ENCODE results near the gene PALM. TPM values are rescaled to one million over a fixed set of nuclear protein-coding genes. Genes with fewer than 3 reads are reported as not detected.

Gene PALM
- total RNA-seq, 1 experiment from 2014 or later, result 10.8 TPM

GRCh38 chr19:771332-771785 lies 62.6 kb downstream of the PALM start:
- no peak overlapping the region for H3K27ac ChIP-seq (ENCODE audit: low read length)
- no TSS peak for BruUV-seq (replicated peaks)
- H3K9ac ChIP-seq (ENCODE audit: low read length), result no peak overlapping the region
- ATAC-seq (peak; percentile 59), DNase-seq (peak; percentile 50)
- H3K9me3 ChIP-seq (ENCODE audit: low read length), result no peaks in the 10 kb centered on the region
- H3F3A ChIP-seq (ENCODE audit: low read length, unreplicated experiment), result no peaks in the 10 kb centered on the region
- intact Hi-C loops (cut with micrococcal nuclease), result loop anchor here (2.0 kb wide), 1 partner anchor 59 kb away; no protein-coding TSS in a partner anchor
- POLR2A ChIA-PET (ENCODE audit: unreplicated experiment), result interaction anchor here (0.6 kb wide), 1 partner anchor 18 kb away, joined by 4 read pairs; no protein-coding TSS in a partner anchor
- no peaks in the 10 kb centered on the region for H3K4me1 ChIP-seq (ENCODE audit: insufficient read depth, low read length)
- CTCF ChIA-PET, result no interaction called here
- H2AFZ ChIP-seq (ENCODE audit: low read length), result no peak overlapping the region
- TF ChIP-seq EZH2 (IDR thresholded peaks at IDR 0.05; ENCODE audit: low read length, unreplicated experiment) (no peak), EZH2phosphoT487 (IDR thresholded peaks at IDR 0.05; ENCODE audit: borderline replicate concordance, low read length) (no peak)
- TF ChIP-seq, protein P1, sequence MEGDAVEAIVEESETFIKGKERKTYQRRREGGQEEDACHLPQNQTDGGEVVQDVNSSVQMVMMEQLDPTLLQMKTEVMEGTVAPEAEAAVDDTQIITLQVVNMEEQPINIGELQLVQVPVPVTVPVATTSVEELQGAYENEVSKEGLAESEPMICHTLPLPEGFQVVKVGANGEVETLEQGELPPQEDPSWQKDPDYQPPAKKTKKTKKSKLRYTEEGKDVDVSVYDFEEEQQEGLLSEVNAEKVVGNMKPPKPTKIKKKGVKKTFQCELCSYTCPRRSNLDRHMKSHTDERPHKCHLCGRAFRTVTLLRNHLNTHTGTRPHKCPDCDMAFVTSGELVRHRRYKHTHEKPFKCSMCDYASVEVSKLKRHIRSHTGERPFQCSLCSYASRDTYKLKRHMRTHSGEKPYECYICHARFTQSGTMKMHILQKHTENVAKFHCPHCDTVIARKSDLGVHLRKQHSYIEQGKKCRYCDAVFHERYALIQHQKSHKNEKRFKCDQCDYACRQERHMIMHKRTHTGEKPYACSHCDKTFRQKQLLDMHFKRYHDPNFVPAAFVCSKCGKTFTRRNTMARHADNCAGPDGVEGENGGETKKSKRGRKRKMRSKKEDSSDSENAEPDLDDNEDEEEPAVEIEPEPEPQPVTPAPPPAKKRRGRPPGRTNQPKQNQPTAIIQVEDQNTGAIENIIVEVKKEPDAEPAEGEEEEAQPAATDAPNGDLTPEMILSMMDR (conservative IDR thresholded peaks at IDR 0.05; ENCODE audit: low read depth, low read length), result peak; percentile 36
- H3K36me3 ChIP-seq (ENCODE audit: low read depth, low read length), result no peaks in the 10 kb centered on the region
- no peaks in the 10 kb centered on the region for H4K20me1 ChIP-seq (ENCODE audit: low read length)
- no peak overlapping the region for H3K4me2 ChIP-seq (ENCODE audit: low read length)
- H3K79me2 ChIP-seq (ENCODE audit: low read length), result no peaks in the 10 kb centered on the region
- no peak overlapping the region for H3K4me3 ChIP-seq (ENCODE audit: low read length)
- H3K27me3 ChIP-seq (ENCODE audit: low read length), result no peaks in the 10 kb centered on the region
- H3K9me2 ChIP-seq (replicated peaks; ENCODE audit: low read length), result no peaks in the 10 kb centered on the region

GRCh38 chr19:772063-772462 lies 63.3 kb downstream of the PALM start:
- TF ChIP-seq, protein P1 (conservative IDR thresholded peaks at IDR 0.05; ENCODE audit: low read depth, low read length), result no peak
- DNase-seq (no peak), ATAC-seq (no peak)
- Histone ChIP-seq H4K20me1 (ENCODE audit: low read length) (no peaks in the 10 kb centered on the region), H3K4me3 (ENCODE audit: low read length) (no peak overlapping the region), H3K9ac (ENCODE audit: low read length) (no peak overlapping the region), H3K9me3 (ENCODE audit: low read length) (no peaks in the 10 kb centered on the region), H3K36me3 (ENCODE audit: low read depth, low read length) (no peaks in the 10 kb centered on the region), H3K79me2 (ENCODE audit: low read length) (no peaks in the 10 kb centered on the region), H3K4me2 (ENCODE audit: low read length) (no peak overlapping the region), H3K4me1 (ENCODE audit: insufficient read depth, low read length) (no peaks in the 10 kb centered on the region), H3K27me3 (ENCODE audit: low read length) (no peaks in the 10 kb centered on the region), H3K27ac (ENCODE audit: low read length) (no peak overlapping the region), H2AFZ (ENCODE audit: low read length) (no peak overlapping the region), H3K9me2 (replicated peaks; ENCODE audit: low read length) (no peaks in the 10 kb centered on the region), H3F3A (ENCODE audit: low read length, unreplicated experiment) (no peaks in the 10 kb centered on the region)
- BruUV-seq (replicated peaks), result no TSS peak
- intact Hi-C loops (cut with micrococcal nuclease), result no loop called here
- CTCF ChIA-PET, result no interaction called here
- POLR2A ChIA-PET (ENCODE audit: unreplicated experiment), result no interaction called here

- TF ChIP-seq, protein P1 (conservative IDR thresholded peaks at IDR 0.05; ENCODE audit: low read depth, low read length), result no peak
- TF ChIP-seq EZH2phosphoT487 (IDR thresholded peaks at IDR 0.05; ENCODE audit: borderline replicate concordance, low read length) (no peak), EZH2 (IDR thresholded peaks at IDR 0.05; ENCODE audit: low read length, unreplicated experiment) (no peak)
- H3K9me3 ChIP-seq (ENCODE audit: low read length), result no peaks in the 10 kb centered on the region
- H3K9me2 ChIP-seq (replicated peaks; ENCODE audit: low read length), result no peaks in the 10 kb centered on the region
- no peaks in the 10 kb centered on the region for H4K20me1 ChIP-seq (ENCODE audit: low read length)
- DNase-seq (no peak), ATAC-seq (peak; percentile 28; the same call in 1 of the 2 replicates)
- no peaks in the 10 kb centered on the region for H3K4me1 ChIP-seq (ENCODE audit: insufficient read depth, low read length)
- no peak overlapping the region for H2AFZ ChIP-seq (ENCODE audit: low read length)
- intact Hi-C loops (cut with micrococcal nuclease), result no loop called here
- no peak overlapping the region for H3K4me2 ChIP-seq (ENCODE audit: low read length)
- H3K27ac ChIP-seq (ENCODE audit: low read length), result no peak overlapping the region
- H3K9ac ChIP-seq (ENCODE audit: low read length), result no peak overlapping the region
- H3K27me3 ChIP-seq (ENCODE audit: low read length), result no peaks in the 10 kb centered on the region
- H3F3A ChIP-seq (ENCODE audit: low read length, unreplicated experiment), result no peaks in the 10 kb centered on the region
- BruUV-seq (replicated peaks), result no TSS peak
- CTCF ChIA-PET, result no interaction called here
- no peak overlapping the region for H3K4me3 ChIP-seq (ENCODE audit: low read length)
- H3K36me3 ChIP-seq (ENCODE audit: low read depth, low read length), result no peaks in the 10 kb centered on the region
- POLR2A ChIA-PET (ENCODE audit: unreplicated experiment), result no interaction called here
- H3K79me2 ChIP-seq (ENCODE audit: low read length), result no peaks in the 10 kb centered on the region
Observed at GRCh38 chr19:772730-773436, 64.1 kb downstream of the PALM start.

Data from PC-3 (cell line).